Endothelial cell of umbilical vein (primary cell): ENCODE data around the gene OSBPL10. TPM values are rescaled to one million over a fixed set of nuclear protein-coding genes. Genes with fewer than 3 reads are reported as not detected.

Experiments
- BruUV-seq: library from RNA; stranded (reverse); fragments of 400-500 nt; replicated peaks from 2 replicates; lab custom pipeline; 2021; lab: Mats Ljungman, UMichigan
- CTCF ChIA-PET: fragments of 300-600, 350-600 bp; sonication (Branson Sonifier 250); formaldehyde crosslinking; loops from one replicate; lab custom pipeline; 2021; ENCODE audit warnings: antibody characterized with exemption, inconsistent platforms; lab: Charles Lee
- POLR2A ChIA-PET: fragments of 300-600, 350-600 bp; sonication (Branson Sonifier 250); formaldehyde crosslinking; loops from one replicate; lab custom pipeline; 2021; ENCODE audit warnings: antibody characterized with exemption, inconsistent platforms; lab: Charles Lee
- DNase-seq: peaks from one replicate; pipeline ENCODE4 v3.0.0-alpha.2; 2011; ENCODE audit warnings: low read depth, low spot score
- FAIRE-seq: peaks from 2 replicates; lab custom pipeline; 2011; peaks lifted over from hg19 to GRCh38; lab: Jason Lieb, UNC
- H2AFZ ChIP-seq: 2 replicates; pipeline ENCODE4 v1.6.0; 2012; ENCODE audit warnings: low read depth, low read length, control low read depth, inconsistent platforms
- H3K27ac ChIP-seq: 2 replicates; pipeline ENCODE4 v1.5.1; 2011; ENCODE audit warnings: low read depth, mild to moderate bottlenecking, control low read depth, low read length, moderate library complexity; ENCODE audit not compliant: insufficient read depth
- H3K27me3 ChIP-seq, 2 experiments: 2 replicates each; pipeline versions ENCODE4 v1.6.0 to v1.6.1; 2011; ENCODE audit warnings: low read length in 2 of 2, mixed read lengths in 1 of 2; ENCODE audit not compliant: control insufficient read depth in 2 of 2, insufficient read depth in 2 of 2
- H3K36me3 ChIP-seq, 2 experiments: 2 replicates in 1 of 2; 3 replicates in 1 of 2; pipeline ENCODE4 v1.5.1; 2011; ENCODE audit warnings: low read length in 2 of 2, mild to moderate bottlenecking in 1 of 2, moderate library complexity in 1 of 2; ENCODE audit not compliant: control insufficient read depth in 2 of 2, insufficient read depth in 2 of 2; ENCODE audit errors: extremely low read depth in 1 of 2
- H3K4me1 ChIP-seq: 3 replicates; pipeline ENCODE4 v1.5.1; 2011; ENCODE audit warnings: mild to moderate bottlenecking, low read length; ENCODE audit not compliant: control insufficient read depth, insufficient read depth; ENCODE audit errors: extremely low read depth
- H3K4me2 ChIP-seq: 2 replicates; pipeline ENCODE4 v1.6.1; 2011; ENCODE audit warnings: low read length, control low read depth, mixed read lengths; ENCODE audit not compliant: insufficient read depth
- H3K4me3 ChIP-seq, 3 experiments: fragments of 200-600 bp in 1 of 3; sonication (generic), shearing (Covaris generic) in 1 of 3; replicated peaks in 1 of 3; 2 replicates each; pipeline ENCODE4 v1.5.1; 2011 to 2016; ENCODE audit warnings: control low read depth in 3 of 3, low read length in 3 of 3, mild to moderate bottlenecking in 2 of 3, inconsistent platforms in 1 of 3, low read depth in 1 of 3, moderate library complexity in 1 of 3; ENCODE audit not compliant: insufficient read depth in 1 of 3
- H3K79me2 ChIP-seq: 2 replicates; pipeline ENCODE4 v1.6.0; 2012; ENCODE audit warnings: low read length, inconsistent platforms; ENCODE audit not compliant: control insufficient read depth, insufficient read depth
- H3K9ac ChIP-seq: replicated peaks from 2 replicates; pipeline ENCODE3; 2011; ENCODE audit warnings: low read length, control low read depth; ENCODE audit not compliant: insufficient read depth; ENCODE audit errors: extremely low read depth
- H3K9me1 ChIP-seq: replicated peaks from 3 replicates; pipeline ENCODE4 v1.6.0; 2011; ENCODE audit warnings: mild to moderate bottlenecking, low read length; ENCODE audit not compliant: control insufficient read depth, insufficient read depth; ENCODE audit errors: extremely low read depth
- H3K9me3 ChIP-seq: replicated peaks from 2 replicates; pipeline ENCODE4 v1.5.1; 2012; ENCODE audit warnings: low read length, inconsistent platforms; ENCODE audit not compliant: control insufficient read depth, insufficient read depth
- H4K20me1 ChIP-seq: replicated peaks from 2 replicates; pipeline ENCODE3; 2011; ENCODE audit warnings: mild to moderate bottlenecking, low read length; ENCODE audit not compliant: control insufficient read depth, insufficient read depth; ENCODE audit errors: extremely low read depth
- FOS ChIP-seq: IDR thresholded peaks from 2 replicates; pipeline ENCODE4 v1.6.1; 2011; ENCODE audit warnings: mild to moderate bottlenecking, low read length, moderate library complexity, borderline replicate concordance; ENCODE audit not compliant: insufficient read depth
- JUN ChIP-seq: IDR thresholded peaks from 2 replicates; pipeline ENCODE4 v1.6.1; 2011; ENCODE audit warnings: borderline replicate concordance, low read depth; ENCODE audit not compliant: insufficient read length, insufficient read depth
- MAX ChIP-seq: IDR thresholded peaks from 2 replicates; pipeline ENCODE4 v1.6.1; 2011; ENCODE audit not compliant: insufficient read depth, insufficient read length
- dilution Hi-C: fragments of 300-500 bp; cut with MboI; formaldehyde crosslinking; loops from one replicate; pipeline ENCODE4 v1.15.0; 2019; ENCODE audit warnings: low sequenced_read_pairs; ENCODE audit not compliant: extremely low pct_ligation_motif_present
- intact Hi-C: fragments of 100-400 bp; cut with micrococcal nuclease; formaldehyde crosslinking; loops from one replicate; pipeline ENCODE4 v1.10.0; 2022
- polyA plus RNA-seq, 4 experiments: library from polyadenylated mRNA; depleted of rRNA in 3 of 4; stranded (reverse) in 3 of 4; unstranded in 1 of 4; fragments of >200 nt; gene quantifications; 2 replicates each; pipeline versions ENCODE4 v1.2.1 to v1.2.3, GENCODE V29; 2011 to 2012; ENCODE audit warnings: missing spikeins in 1 of 4
- total RNA-seq: library from RNA; stranded (reverse); gene quantifications from 2 replicates; pipeline ENCODE4 v1.2.3, GENCODE V29; 2021

The OSBPL10 gene
- total and polyA plus RNA-seq, 2 donors (not counting 3 experiments of a cell fraction or from before 2014, with no cell fraction given): 10.8 to 47.6 TPM

DNA sequence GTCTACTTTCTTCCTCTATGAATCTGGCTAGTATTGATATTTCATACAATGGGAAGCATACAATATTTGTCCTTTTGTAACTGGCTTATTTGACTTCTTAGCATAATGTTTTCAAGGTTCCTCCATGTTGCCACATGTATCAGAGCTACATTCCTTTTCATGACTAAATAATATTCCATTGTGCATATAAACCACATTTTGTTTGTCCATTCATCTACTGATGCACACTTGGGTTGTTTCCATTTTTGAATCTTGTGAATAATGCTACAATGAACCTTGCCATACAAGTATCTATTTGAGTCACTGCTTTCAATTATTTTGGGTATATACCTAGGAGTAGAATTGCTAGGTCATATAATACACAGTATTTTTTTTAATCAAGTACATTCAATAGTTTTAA, 38.0 kb downstream of the OSBPL10 start:
- no peaks in the 10 kb centered on the region for H4K20me1 ChIP-seq
- CTCF ChIA-PET: no interaction called here
- no peaks in the 10 kb centered on the region for H3K27me3 ChIP-seq
- H3K9me1 ChIP-seq: no peaks in the 10 kb centered on the region
- no peak overlapping the region for H3K9ac ChIP-seq
- dilution Hi-C loops: no loop called here
- no peak overlapping the region for H3K27ac ChIP-seq
- BruUV-seq: no TSS peak
- DNase-seq: no peak
- no peak for FAIRE-seq
- TF ChIP-seq FOS: no peak
- H3K4me2 ChIP-seq: no peak overlapping the region
- H2AFZ ChIP-seq: no peak overlapping the region
- no peak overlapping the region for H3K4me3 ChIP-seq
- H3K79me2 ChIP-seq: peaks cover 13% of the 10 kb centered on the region
- no peaks in the 10 kb centered on the region for H3K9me3 ChIP-seq
- H3K36me3 ChIP-seq: no peaks in the 10 kb centered on the region
- peaks cover 5% of the 10 kb centered on the region for H3K4me1 ChIP-seq
- POLR2A ChIA-PET: no interaction called here
- intact Hi-C loops: no loop called here

DNA sequence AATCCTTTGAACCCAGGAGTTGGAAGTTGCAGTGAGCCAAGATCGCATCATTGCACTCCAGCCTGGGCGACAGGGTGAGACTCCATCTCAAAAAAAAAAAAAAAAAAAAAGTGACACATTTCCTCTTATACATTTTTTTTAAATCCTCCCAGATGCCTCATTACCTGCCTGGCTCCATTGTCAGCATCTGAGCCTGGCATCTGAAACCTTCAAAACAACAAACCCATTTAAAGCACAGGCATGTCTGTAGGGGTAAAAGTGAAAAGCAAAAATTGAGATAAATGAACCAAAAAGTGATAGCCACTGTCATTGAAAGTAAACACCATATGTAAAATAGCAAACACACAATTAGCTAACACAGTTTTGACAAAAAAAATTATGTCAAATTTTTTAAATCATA, 38.6 kb downstream of the OSBPL10 start:
- Histone ChIP-seq H3K27me3 (no peaks in the 10 kb centered on the region), H4K20me1 (no peaks in the 10 kb centered on the region), H3K27ac (no peak overlapping the region), H2AFZ (no peak overlapping the region), H3K9ac (no peak overlapping the region), H3K4me2 (no peak overlapping the region), H3K79me2 (peaks cover 13% of the 10 kb centered on the region), H3K4me3 (no peak overlapping the region), H3K9me1 (no peaks in the 10 kb centered on the region), H3K36me3 (no peaks in the 10 kb centered on the region), H3K4me1 (peaks cover 5% of the 10 kb centered on the region), H3K9me3 (no peaks in the 10 kb centered on the region)
- dilution Hi-C loops (no loop called here), intact Hi-C loops (no loop called here)
- BruUV-seq: no TSS peak
- CTCF ChIA-PET: interaction anchor here (1.3 to 1.5 kb wide), 2 partner anchors 11 to 38 kb away, joined by 3 read pairs; no protein-coding TSS in a partner anchor
- DNase-seq: no peak
- POLR2A ChIA-PET: no interaction called here
- peak; percentile 55 for FAIRE-seq
- TF ChIP-seq JUN (no peak), MAX (no peak)
